A549 (cell line): ENCODE measurements around the gene ELOVL3. TPM values are rescaled to one million over a fixed set of nuclear protein-coding genes. Genes with fewer than 3 reads are reported as not detected.
"Not testable (repeated sequence)": the region's sequence is repeated elsewhere in the genome, so short reads cannot be mapped to it uniquely, and the experiment has no call there.

ENCODE experiments used
- ATAC-seq, 2 experiments: fragments of 200-7000 bp in 1 of 2; fragments of >200 bp in 1 of 2; cut with Nextera tagmentation in 1 of 2; cut with Tn5 transposase in 1 of 2; 3 replicates each; pipeline versions ENCODE4 v1.8.0 to v1.9.1; 2018 to 2020; ENCODE audit warnings: mild to moderate bottlenecking in 1 of 2, moderate library complexity in 1 of 2
- CTCF ChIA-PET: fragments of 300-600 bp; sonication (Branson Sonifier 250); formaldehyde crosslinking; extraction: SDS; loops from one replicate; lab custom pipeline; 2021; ENCODE audit warnings: antibody characterized with exemption, inconsistent platforms; lab: Yijun Ruan, JAX
- POLR2A ChIA-PET: fragments of 350-600 bp; formaldehyde crosslinking; extraction: SDS; loops from one replicate; lab custom pipeline; 2021; ENCODE audit warnings: antibody characterized with exemption, inconsistent platforms; lab: Yijun Ruan, JAX
- DNase-seq, 2 experiments: peaks; one replicate each; pipeline versions ENCODE4 v3.0.0 to v3.0.0-alpha.2; 2011 to 2016; ENCODE audit warnings: low read depth in 1 of 2, low spot score in 1 of 2
- FAIRE-seq: peaks from 2 replicates; lab custom pipeline; 2011; peaks lifted over from hg19 to GRCh38; lab: Jason Lieb, UNC
- H3K27ac ChIP-seq, 2 experiments: fragments of >200 bp; sonication (Bioruptor Twin); formaldehyde crosslinking; 3 replicates each; pipeline ENCODE4 v1.5.1; 2016 to 2017
- H3K4me1 ChIP-seq: fragments of >200 bp; sonication (Bioruptor Twin); formaldehyde crosslinking; 3 replicates; pipeline ENCODE4 v1.6.1; 2016
- H3K4me2 ChIP-seq: fragments of >200 bp; sonication (Bioruptor Twin); formaldehyde crosslinking; 3 replicates; pipeline ENCODE4 v1.6.1; 2016
- H3K4me3 ChIP-seq: fragments of >200 bp; sonication (Bioruptor Twin); formaldehyde crosslinking; 3 replicates; pipeline ENCODE4 v1.5.1; 2016
- H3K9me3 ChIP-seq: fragments of >200 bp; sonication (Bioruptor Twin); formaldehyde crosslinking; 3 replicates; pipeline ENCODE4 v1.6.1; 2016
- ATOH8 ChIP-seq: fragments of 250-450 bp; sonication (Bioruptor Pico); IDR thresholded peaks from 2 replicates; pipeline ENCODE4 v1.5.0; 2020; ENCODE audit warnings: low read depth, mild to moderate bottlenecking, moderate library complexity
- BCL3 ChIP-seq: fragments of >200 bp; sonication (Bioruptor Twin); formaldehyde crosslinking; IDR thresholded peaks from 3 replicates; pipeline ENCODE4 v1.6.1; 2016
- CBX2 ChIP-seq: fragments of 200-600 bp; sonication (generic); IDR thresholded peaks from 2 replicates; pipeline ENCODE4 v1.6.1; 2016; ENCODE audit warnings: low read depth, mild to moderate bottlenecking, borderline replicate concordance
- CBX8 ChIP-seq: fragments of 200-600 bp; sonication (generic); IDR thresholded peaks from 2 replicates; pipeline ENCODE4 v1.6.1; 2016
- CEBPB ChIP-seq, 2 experiments: fragments of >200 bp in 1 of 2; sonication (Bioruptor Twin) in 1 of 2; formaldehyde crosslinking in 1 of 2; IDR thresholded peaks; 2 replicates each; pipeline ENCODE4 v1.6.1; 2012 to 2016
- EHMT2 ChIP-seq: fragments of 200-600 bp; sonication (generic); IDR thresholded peaks from 2 replicates; pipeline ENCODE4 v1.6.1; 2016; ENCODE audit warnings: antibody characterized with exemption, low read depth, mild to moderate bottlenecking, moderate library complexity
- ELK1 ChIP-seq: fragments of 150-350 bp; IDR thresholded peaks from 2 replicates; pipeline ENCODE4 v1.6.1; 2014; ENCODE audit warnings: low read depth, mild to moderate bottlenecking, low read length
- EP300 ChIP-seq, 2 experiments: fragments of >200 bp; sonication (Bioruptor Twin); formaldehyde crosslinking; IDR thresholded peaks; 2 replicates in 1 of 2; 3 replicates in 1 of 2; pipeline ENCODE4 v1.6.1; 2016 to 2017
- FOSB ChIP-seq: fragments of 250-450 bp; sonication (Bioruptor Pico); IDR thresholded peaks from 2 replicates; pipeline ENCODE4 v1.5.0; 2020; ENCODE audit warnings: mild to moderate bottlenecking, moderate library complexity
- FOSL2 ChIP-seq, 2 experiments: fragments of 450-650 bp in 1 of 2; fragments of >200 bp in 1 of 2; sonication (Bioruptor Twin) in 1 of 2; formaldehyde crosslinking; IDR thresholded peaks; 2 replicates each; pipeline versions ENCODE4 v1.5.0 to v1.6.1; 2016 to 2020; ENCODE audit warnings: mild to moderate bottlenecking in 1 of 2, moderate library complexity in 1 of 2
- GATA3 ChIP-seq: IDR thresholded peaks from 2 replicates; pipeline ENCODE4 v1.6.1; 2012; ENCODE audit warnings: borderline replicate concordance
- HDAC2 ChIP-seq: fragments of 200-600 bp; sonication (generic); IDR thresholded peaks from 2 replicates; pipeline ENCODE4 v1.6.1; 2016
- HES2 ChIP-seq: fragments of >200 bp; sonication (Bioruptor Twin); formaldehyde crosslinking; IDR thresholded peaks from 2 replicates; pipeline ENCODE4 v1.6.1; 2016
- HOXA7 ChIP-seq: fragments of 250-450 bp; sonication (Bioruptor Pico); IDR thresholded peaks from 2 replicates; pipeline ENCODE4 v1.5.0; 2020; ENCODE audit warnings: mild to moderate bottlenecking, moderate library complexity
- HOXB13 ChIP-seq: fragments of 250-450 bp; sonication (Bioruptor Pico); IDR thresholded peaks from 2 replicates; pipeline ENCODE4 v1.5.0; 2020; ENCODE audit warnings: low read depth, mild to moderate bottlenecking, moderate library complexity
- HOXB5 ChIP-seq: fragments of 250-450 bp; sonication (Bioruptor Pico); IDR thresholded peaks from 2 replicates; pipeline ENCODE4 v1.5.0; 2020; ENCODE audit warnings: mild to moderate bottlenecking, moderate library complexity
- JUN ChIP-seq, 2 experiments: fragments of >200 bp; sonication (Bioruptor Twin); formaldehyde crosslinking; IDR thresholded peaks; 2 replicates in 1 of 2; 3 replicates in 1 of 2; pipeline ENCODE4 v1.6.1; 2016 to 2017
- KDM5A ChIP-seq: fragments of 200-600 bp; sonication (generic); IDR thresholded peaks from 2 replicates; pipeline ENCODE4 v1.6.1; 2016; ENCODE audit warnings: antibody characterized with exemption, mild to moderate bottlenecking
- MAFK ChIP-seq: fragments of 450-650 bp; IDR thresholded peaks from 2 replicates; pipeline ENCODE4 v1.6.1; 2014; ENCODE audit not compliant: partially characterized antibody
- MAX ChIP-seq: IDR thresholded peaks from 2 replicates; pipeline ENCODE4 v1.6.1; 2012
- MAZ ChIP-seq: fragments of 150-350 bp; IDR thresholded peaks from 2 replicates; pipeline ENCODE4 v1.6.1; 2014; ENCODE audit warnings: antibody characterized with exemption, low read depth, low read length, borderline replicate concordance
- PBX3 ChIP-seq: IDR thresholded peaks from 2 replicates; pipeline ENCODE4 v1.6.1; 2012
- PHF8 ChIP-seq: fragments of 200-600 bp; sonication (generic); IDR thresholded peaks from 2 replicates; pipeline ENCODE4 v1.6.1; 2016; ENCODE audit warnings: low read depth, mild to moderate bottlenecking, antibody characterized with exemption, moderate library complexity, borderline replicate concordance
- RAD21 ChIP-seq, 2 experiments: fragments of >200 bp in 1 of 2; sonication (Bioruptor Twin) in 1 of 2; formaldehyde crosslinking in 1 of 2; IDR thresholded peaks in 1 of 2; conservative IDR thresholded peaks in 1 of 2; 2 replicates in 1 of 2; 3 replicates in 1 of 2; pipeline ENCODE4 v1.6.1; 2012 to 2018; ENCODE audit warnings: inconsistent platforms in 1 of 2
- RARB ChIP-seq: fragments of 250-450 bp; sonication (Bioruptor Pico); IDR thresholded peaks from 2 replicates; pipeline ENCODE4 v1.8.0; 2021; ENCODE audit warnings: mild to moderate bottlenecking, moderate library complexity
- RCOR1 ChIP-seq: fragments of 150-350 bp; IDR thresholded peaks from 2 replicates; pipeline ENCODE4 v1.6.1; 2014; ENCODE audit warnings: antibody characterized with exemption, low read length, low read depth
- RFX5 ChIP-seq: fragments of 450-650 bp; IDR thresholded peaks from 2 replicates; pipeline ENCODE4 v1.7.1; 2014; ENCODE audit warnings: antibody characterized with exemption, mild to moderate bottlenecking, moderate library complexity
- RNF2 ChIP-seq: fragments of 200-600 bp; sonication (generic); IDR thresholded peaks from 2 replicates; pipeline ENCODE4 v1.6.1; 2016; ENCODE audit warnings: low read depth, mild to moderate bottlenecking, antibody characterized with exemption, moderate library complexity, borderline replicate concordance
- TFCP2L1 ChIP-seq: fragments of 250-450 bp; sonication (Bioruptor Pico); IDR thresholded peaks from 2 replicates; pipeline ENCODE4 v1.5.0; 2021; ENCODE audit warnings: mild to moderate bottlenecking
- ZFP36 ChIP-seq: fragments of 450-650 bp; IDR thresholded peaks from 2 replicates; pipeline ENCODE4 v1.6.1; 2014; ENCODE audit warnings: borderline replicate concordance; ENCODE audit not compliant: partially characterized antibody
- whole genome bisulfite sequencing: methylation state at CpG from one replicate; pipeline ENCODE4 v1.1.6; 2017; ENCODE audit errors: missing lambda C conversion rate; 5-methylcytosine and 5-hydroxymethylcytosine counted together
- polyA plus RNA-seq, 4 experiments: library from polyadenylated mRNA; depleted of rRNA in 3 of 4; stranded (reverse); fragments of >200 nt; fragmentation: RNase III in 1 of 4; extraction: RNeasy Plus Mini Kit Qiagen cat#74134 plus additional on column Dnase treatment in 1 of 4; gene quantifications; 2 replicates in 3 of 4; 3 replicates in 1 of 4; pipeline ENCODE4 v1.2.3, GENCODE V29; 2011 to 2017

The ELOVL3 gene
- polyA plus RNA-seq, 2 of the 4 experiments (the other 2 are of a cell fraction): 0.22 to 0.53 TPM

- DNase-seq; ATAC-seq; H3K9me3 ChIP-seq; H3K4me3 ChIP-seq; H3K4me2 ChIP-seq; H3K4me1 ChIP-seq; POLR2A ChIA-PET; FAIRE-seq; H3K27ac ChIP-seq; TF ChIP-seq FOSL2 (IDR thresholded peaks at IDR 0.05): not testable (repeated sequence)
- 81% methylated on average over 3 of the region's 3 CpGs for WGBS
- TF ChIP-seq FOSL2 (CRISPR knock-in tag; IDR thresholded peaks at IDR 0.05): peak; percentile 30; the same call in 1 of the 2 replicates
- CTCF ChIA-PET: interaction anchor here (0.7 to 10.7 kb wide), 4 partner anchors 12 to 147 kb away, joined by 3 to 116 read pairs (median 10); partner anchors contain the start of gene ELOVL3
These were observed 26.4 kb downstream of the ELOVL3 start for GRCh38 chr10:102252508-102252907.

- Histone ChIP-seq H3K4me3 (no peak overlapping the region), H3K9me3 (no peaks in the 10 kb centered on the region), H3K4me1 (no peaks in the 10 kb centered on the region), H3K27ac (no peak overlapping the region), H3K4me2 (no peak overlapping the region)
- ATAC-seq: no peak
- WGBS: 44% methylated on average over 1 of the region's 1 CpG
- ChIA-PET CTCF (interaction anchor here (0.8 to 10.7 kb wide), 3 partner anchors 24 to 146 kb away, joined by 3 to 116 read pairs (median 16); partner anchors contain the start of gene ELOVL3), POLR2A (no interaction called here)
- DNase-seq: no peak
- TF ChIP-seq CEBPB (IDR thresholded peaks at IDR 0.05) (no peak), HOXB5 (CRISPR knock-in tag) (no peak), GATA3 (no peak), CBX8 (no peak), ATOH8 (no peak), KDM5A (no peak), PBX3 (no peak), MAZ (no peak), RAD21 (conservative IDR thresholded peaks at IDR 0.05 in 1 of 2, IDR thresholded peaks at IDR 0.05 in 1 of 2) (no peak), HDAC2 (no peak), FOSB (CRISPR knock-in tag) (no peak), HES2 (no peak), BCL3 (no peak), EHMT2 (no peak), RARB (no peak), HOXB13 (CRISPR knock-in tag) (no peak), CBX2 (no peak)
- no peak for FAIRE-seq
These were observed 28.3 kb downstream of the ELOVL3 start for GRCh38 chr10:102254426-102254825.

GRCh38 chr10:102255404-102255803 is 29.3 kb downstream of the ELOVL3 start:
- H3K4me3 ChIP-seq: no peak overlapping the region
- no peak for FAIRE-seq
- 98% methylated on average over 2 of the region's 2 CpGs for WGBS
- H3K4me2 ChIP-seq: no peak overlapping the region
- ChIA-PET CTCF (interaction anchor here (0.7 to 10.7 kb wide), 4 partner anchors 16 to 145 kb away, joined by 3 to 116 read pairs (median 10); partner anchors contain the start of gene ELOVL3), POLR2A (no interaction called here)
- no peak for ATAC-seq
- DNase-seq: no peak
- no peaks in the 10 kb centered on the region for H3K4me1 ChIP-seq
- H3K9me3 ChIP-seq: no peaks in the 10 kb centered on the region
- no peak overlapping the region for H3K27ac ChIP-seq
- TF ChIP-seq JUN (IDR thresholded peaks at IDR 0.05) (no peak), RFX5 (no peak), EP300 (IDR thresholded peaks at IDR 0.05) (no peak), HES2 (no peak), CBX2 (no peak), MAFK (no peak), HDAC2 (no peak), MAX (no peak), ZFP36 (no peak), CEBPB (IDR thresholded peaks at IDR 0.05) (no peak), RNF2 (no peak), RARB (no peak), RCOR1 (no peak), HOXA7 (no peak), PHF8 (no peak), ELK1 (no peak), CBX8 (no peak), RAD21 (conservative IDR thresholded peaks at IDR 0.05 in 1 of 2, IDR thresholded peaks at IDR 0.05 in 1 of 2) (no peak), TFCP2L1 (no peak)
